OCI-LY3 (cell line): ENCODE results near the gene IMMP2L.

ENCODE experiments used
- EZH2phosphoT487 ChIP-seq: fragments of 200-600 bp; shearing (Covaris generic); IDR thresholded peaks from 2 replicates; pipeline ENCODE4 v1.6.1; 2018; ENCODE audit warnings: antibody characterized with exemption, mixed run types, low read depth
- TF ChIP-seq, protein P1 (sequence below): fragments of 200-600, 300-600 bp; sonication (generic); IDR thresholded peaks from 2 replicates; pipeline ENCODE4 v1.5.1; 2014; ENCODE audit warnings: antibody characterized with exemption, low read length, low read depth

DNA sequence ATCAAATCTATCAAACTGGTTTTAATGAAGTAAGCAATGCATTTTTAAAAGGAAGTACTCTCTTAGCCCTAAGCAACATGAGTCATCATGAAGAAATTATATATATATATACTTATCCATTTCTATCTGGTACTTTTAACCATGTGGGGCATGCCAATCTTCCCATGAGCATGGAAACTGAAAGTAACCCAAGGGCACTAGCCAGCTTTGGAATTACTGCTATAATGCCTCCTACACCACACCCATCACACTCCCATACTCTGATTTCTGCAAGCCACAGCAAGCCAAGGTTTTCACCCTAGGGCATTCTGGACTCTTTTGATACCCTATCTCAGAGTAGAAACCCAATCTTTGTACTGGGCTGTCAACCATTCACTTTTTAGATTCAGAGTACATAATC is 204.6 kb downstream of the IMMP2L start:
- TF ChIP-seq, protein P1, sequence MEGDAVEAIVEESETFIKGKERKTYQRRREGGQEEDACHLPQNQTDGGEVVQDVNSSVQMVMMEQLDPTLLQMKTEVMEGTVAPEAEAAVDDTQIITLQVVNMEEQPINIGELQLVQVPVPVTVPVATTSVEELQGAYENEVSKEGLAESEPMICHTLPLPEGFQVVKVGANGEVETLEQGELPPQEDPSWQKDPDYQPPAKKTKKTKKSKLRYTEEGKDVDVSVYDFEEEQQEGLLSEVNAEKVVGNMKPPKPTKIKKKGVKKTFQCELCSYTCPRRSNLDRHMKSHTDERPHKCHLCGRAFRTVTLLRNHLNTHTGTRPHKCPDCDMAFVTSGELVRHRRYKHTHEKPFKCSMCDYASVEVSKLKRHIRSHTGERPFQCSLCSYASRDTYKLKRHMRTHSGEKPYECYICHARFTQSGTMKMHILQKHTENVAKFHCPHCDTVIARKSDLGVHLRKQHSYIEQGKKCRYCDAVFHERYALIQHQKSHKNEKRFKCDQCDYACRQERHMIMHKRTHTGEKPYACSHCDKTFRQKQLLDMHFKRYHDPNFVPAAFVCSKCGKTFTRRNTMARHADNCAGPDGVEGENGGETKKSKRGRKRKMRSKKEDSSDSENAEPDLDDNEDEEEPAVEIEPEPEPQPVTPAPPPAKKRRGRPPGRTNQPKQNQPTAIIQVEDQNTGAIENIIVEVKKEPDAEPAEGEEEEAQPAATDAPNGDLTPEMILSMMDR = no peak
- TF ChIP-seq EZH2phosphoT487 = no peak
